Measurements from ENCODE around the gene SLC18A2. TPM values are rescaled to one million over a fixed set of nuclear protein-coding genes. Genes with fewer than 3 reads are reported as not detected.

Gene SLC18A2
- total and polyA plus RNA-seq, 2 donors (not counting 3 experiments of a cell fraction or from before 2014, with no cell fraction given) = not detected

DNA sequence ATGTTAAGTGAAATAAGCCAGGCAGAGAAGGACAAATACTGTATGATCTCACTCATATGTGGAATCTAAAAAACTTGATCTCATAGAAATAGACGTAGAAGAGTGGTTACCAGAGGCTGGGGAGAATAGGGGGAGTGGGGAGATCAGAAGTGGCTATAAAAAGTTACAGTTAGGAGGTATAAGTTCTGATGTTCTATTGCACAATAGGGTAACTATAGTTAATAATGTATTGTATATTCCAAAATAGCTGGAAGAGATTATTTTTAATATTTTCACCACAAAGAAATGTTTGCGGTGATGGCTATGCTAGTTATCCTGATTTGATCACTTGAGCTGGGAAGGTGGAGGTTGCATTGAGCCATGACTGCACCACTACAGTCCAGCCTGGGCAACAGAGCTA is 53.8 kb downstream of the SLC18A2 start:
- Histone ChIP-seq H3K9me1 (replicated peaks; ENCODE audit: control insufficient read depth, extremely low read depth, insufficient read depth, low read length) (no peaks in the 10 kb centered on the region), H3K4me1 (ENCODE audit: control insufficient read depth, extremely low read depth, insufficient read depth, low read length) (no peaks in the 10 kb centered on the region), H2AFZ (ENCODE audit: low read depth, low read length) (no peak overlapping the region), H3K79me2 (ENCODE audit: control insufficient read depth, insufficient read depth, low read length) (peaks cover 15% of the 10 kb centered on the region), H3K4me3 (replicated peaks in 1 of 3; ENCODE audit: insufficient read depth in 1 of 3, low read depth in 1 of 3, low read length in 3 of 3) (no peak overlapping the region), H3K9ac (replicated peaks; ENCODE audit: extremely low read depth, insufficient read depth, low read length) (no peak overlapping the region), H3K27ac (ENCODE audit: insufficient read depth, low read depth, low read length) (no peak overlapping the region), H3K4me2 (ENCODE audit: insufficient read depth, low read length) (no peak overlapping the region), H4K20me1 (replicated peaks; ENCODE audit: control insufficient read depth, extremely low read depth, insufficient read depth, low read length) (no peaks in the 10 kb centered on the region), H3K36me3 (ENCODE audit: control insufficient read depth in 2 of 2, extremely low read depth in 1 of 2, insufficient read depth in 2 of 2, low read length in 2 of 2) (no peaks in the 10 kb centered on the region), H3K27me3 (ENCODE audit: control insufficient read depth in 2 of 2, insufficient read depth in 2 of 2, low read length in 2 of 2) (no peaks in the 10 kb centered on the region), H3K9me3 (replicated peaks; ENCODE audit: control insufficient read depth, insufficient read depth, low read length) (no peaks in the 10 kb centered on the region)
- no peak for DNase-seq (ENCODE audit: low read depth, low spot score)
- no TSS peak for BruUV-seq (replicated peaks)
- ChIA-PET POLR2A (no interaction called here), CTCF (interaction anchor here (1.1 kb wide), 1 partner anchor 24 kb away, joined by 3 read pairs; no protein-coding TSS in a partner anchor)
- intact Hi-C loops (cut with micrococcal nuclease) = no loop called here
- TF ChIP-seq FOS (IDR thresholded peaks at IDR 0.05; ENCODE audit: borderline replicate concordance, insufficient read depth, low read length) (no peak), JUN (IDR thresholded peaks at IDR 0.05; ENCODE audit: borderline replicate concordance, insufficient read depth, insufficient read length, low read depth) (no peak), POLR2AphosphoS5 (IDR thresholded peaks at IDR 0.05; ENCODE audit: insufficient read depth, low read depth, low read length) (no peak), POLR2A (IDR thresholded peaks at IDR 0.05; ENCODE audit: low read depth, low read length) (no peak), EZH2 (IDR thresholded peaks at IDR 0.05; ENCODE audit: borderline replicate concordance, low read depth, low read length, severe bottlenecking) (no peak), MYC (IDR thresholded peaks at IDR 0.05; ENCODE audit: low read depth, low read length) (no peak)
- TF ChIP-seq, protein P1, sequence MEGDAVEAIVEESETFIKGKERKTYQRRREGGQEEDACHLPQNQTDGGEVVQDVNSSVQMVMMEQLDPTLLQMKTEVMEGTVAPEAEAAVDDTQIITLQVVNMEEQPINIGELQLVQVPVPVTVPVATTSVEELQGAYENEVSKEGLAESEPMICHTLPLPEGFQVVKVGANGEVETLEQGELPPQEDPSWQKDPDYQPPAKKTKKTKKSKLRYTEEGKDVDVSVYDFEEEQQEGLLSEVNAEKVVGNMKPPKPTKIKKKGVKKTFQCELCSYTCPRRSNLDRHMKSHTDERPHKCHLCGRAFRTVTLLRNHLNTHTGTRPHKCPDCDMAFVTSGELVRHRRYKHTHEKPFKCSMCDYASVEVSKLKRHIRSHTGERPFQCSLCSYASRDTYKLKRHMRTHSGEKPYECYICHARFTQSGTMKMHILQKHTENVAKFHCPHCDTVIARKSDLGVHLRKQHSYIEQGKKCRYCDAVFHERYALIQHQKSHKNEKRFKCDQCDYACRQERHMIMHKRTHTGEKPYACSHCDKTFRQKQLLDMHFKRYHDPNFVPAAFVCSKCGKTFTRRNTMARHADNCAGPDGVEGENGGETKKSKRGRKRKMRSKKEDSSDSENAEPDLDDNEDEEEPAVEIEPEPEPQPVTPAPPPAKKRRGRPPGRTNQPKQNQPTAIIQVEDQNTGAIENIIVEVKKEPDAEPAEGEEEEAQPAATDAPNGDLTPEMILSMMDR (IDR thresholded peaks at IDR 0.05; ENCODE audit: extremely low read depth in 1 of 2, insufficient read depth in 1 of 2, low read depth in 1 of 2, low read length in 2 of 2) = no peak
- TF ChIP-seq, protein P2, sequence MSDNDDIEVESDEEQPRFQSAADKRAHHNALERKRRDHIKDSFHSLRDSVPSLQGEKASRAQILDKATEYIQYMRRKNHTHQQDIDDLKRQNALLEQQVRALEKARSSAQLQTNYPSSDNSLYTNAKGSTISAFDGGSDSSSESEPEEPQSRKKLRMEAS (IDR thresholded peaks at IDR 0.05; ENCODE audit: insufficient read depth, insufficient read length) = no peak
- dilution Hi-C loops (cut with MboI; ENCODE audit: extremely low pct_ligation_motif_present, low sequenced_read_pairs) = no loop called here
- FAIRE-seq = no peak

Data from endothelial cell of umbilical vein (primary cell).